HG02763 (cell line): Measurements from ENCODE around the gene KRT79.
"Not testable (repeated sequence)": the region's sequence is repeated elsewhere in the genome, so short reads cannot be mapped to it uniquely, and the experiment has no call there.

Experiments
- ATAC-seq: cut with Tn5 transposase; IDR thresholded peaks from one replicate; pipeline ENCODE4 v1.9.1; 2021; ENCODE audit warnings: mild to moderate bottlenecking, moderate library complexity; ENCODE audit not compliant: unreplicated experiment

KRT79 gene

GRCh38 chr12:52833922-52834726 lies at the start of gene KRT79:
Gene KRT79 (minus strand): TSS chr12:52834311. CDS start chr12:52834260, 51 bp downstream.
- no peak for ATAC-seq

- not testable (repeated sequence) for ATAC-seq
These were observed 46.4 kb upstream of the KRT79 start for GRCh38 chr12:52880499-52880898.

- peak; percentile 59 for ATAC-seq
These were observed 45.6 kb upstream of the KRT79 start for GRCh38 chr12:52879394-52880351.

- no peak for ATAC-seq
These were observed 44.6 kb upstream of the KRT79 start for GRCh38 chr12:52878507-52879393.

- ATAC-seq, result no peak
These were observed 43.1 kb upstream of the KRT79 start for GRCh38 chr12:52877242-52877641.

GRCh38 chr12:52876372-52876771 lies 42.3 kb upstream of the KRT79 start:
- no peak for ATAC-seq

- ATAC-seq, result no peak
These were observed 40.7 kb upstream of the KRT79 start for GRCh38 chr12:52874573-52875435.

GRCh38 chr12:52873832-52874572 lies 39.9 kb upstream of the KRT79 start:
- no peak for ATAC-seq

GRCh38 chr12:52873513-52873831 lies 39.4 kb upstream of the KRT79 start:
- ATAC-seq, result no peak

GRCh38 chr12:52872644-52873389 lies 38.7 kb upstream of the KRT79 start:
- no peak for ATAC-seq

GRCh38 chr12:52871291-52872039 lies 37.4 kb upstream of the KRT79 start:
- ATAC-seq, result no peak

GRCh38 chr12:52870361-52871290 lies 36.5 kb upstream of the KRT79 start:
- ATAC-seq, result no peak

- ATAC-seq, result no peak
These were observed 33.5 kb upstream of the KRT79 start for GRCh38 chr12:52867642-52868041.

GRCh38 chr12:52867152-52867551 lies 33.0 kb upstream of the KRT79 start:
- ATAC-seq, result no peak

- no peak for ATAC-seq
These were observed 31.2 kb upstream of the KRT79 start for GRCh38 chr12:52865090-52865944.

- ATAC-seq, result no peak
These were observed 27.9 kb upstream of the KRT79 start for GRCh38 chr12:52862023-52862422.
